HT-29 (cell line): ENCODE results near the gene KCNIP1. TPM values are rescaled to one million over a fixed set of nuclear protein-coding genes. Genes with fewer than 3 reads are reported as not detected.

Source experiments
- DNase-seq: peaks from one replicate; pipeline ENCODE4 v3.0.0-alpha.2; 2015; ENCODE audit warnings: low spot score
- total RNA-seq: library from RNA; depleted of rRNA; stranded (reverse); fragments of >200 nt; shearing (Covaris generic); gene quantifications from 2 replicates; pipeline ENCODE4 v1.2.3, GENCODE V29; 2014

Gene KCNIP1
- total RNA-seq, 1 experiment from 2014 or later, result not detected

DNA sequence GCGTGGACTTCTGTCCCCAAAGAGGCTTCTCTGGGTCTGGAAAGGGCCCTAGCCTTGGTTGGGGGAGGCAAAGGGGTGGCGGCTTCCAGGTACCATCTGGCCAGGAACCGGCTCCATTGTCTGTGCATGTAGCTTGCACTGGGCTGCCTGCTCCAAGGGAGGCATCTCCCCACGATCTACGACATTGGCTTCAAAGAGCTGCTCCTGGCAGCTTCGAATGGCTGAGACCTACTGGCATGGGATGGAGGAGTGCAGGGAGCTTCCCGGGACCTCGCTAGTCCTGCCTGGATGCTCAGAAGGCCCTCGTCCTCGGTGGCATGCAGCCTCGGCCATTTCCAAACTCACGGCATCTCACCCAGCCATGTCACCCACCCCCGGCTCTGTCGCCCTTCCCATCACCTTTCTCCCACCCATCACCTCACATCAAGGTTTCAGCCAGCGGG is 137.8 kb downstream of the KCNIP1 start:
- DNase-seq, result no peak

- DNase-seq, result no peak
Measured at GRCh38 chr5:170642066-170642735, 138.4 kb downstream of the KCNIP1 start.

- DNase-seq, result no peak
Measured at GRCh38 chr5:170642776-170643436, 139.1 kb downstream of the KCNIP1 start.

GRCh38 chr5:170643591-170643990 is 139.8 kb downstream of the KCNIP1 start:
- no peak for DNase-seq

DNA sequence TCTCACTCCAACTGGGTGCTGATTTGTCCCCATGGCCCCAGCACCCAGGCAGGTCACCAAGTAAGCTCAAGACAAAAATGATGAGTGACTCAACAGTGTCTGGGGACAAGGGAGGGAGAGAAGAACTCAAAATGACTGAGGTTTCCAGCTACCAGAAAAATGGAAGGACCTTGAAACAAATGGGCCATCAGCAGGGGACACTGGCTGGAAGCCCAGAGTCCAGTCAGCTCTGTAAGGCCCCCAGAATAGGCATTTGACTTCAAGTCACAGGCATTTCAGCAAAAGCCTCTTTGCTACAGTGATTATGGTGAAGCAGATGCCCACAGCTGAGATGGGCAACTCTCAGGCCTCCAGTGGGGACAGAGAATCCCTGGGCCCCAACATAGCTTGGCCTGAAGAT is 140.7 kb downstream of the KCNIP1 start:
- no peak for DNase-seq

GRCh38 chr5:170648541-170648940 is 144.7 kb downstream of the KCNIP1 start:
- no peak for DNase-seq

GRCh38 chr5:170650850-170651249 is 147.0 kb downstream of the KCNIP1 start:
- no peak for DNase-seq

DNA sequence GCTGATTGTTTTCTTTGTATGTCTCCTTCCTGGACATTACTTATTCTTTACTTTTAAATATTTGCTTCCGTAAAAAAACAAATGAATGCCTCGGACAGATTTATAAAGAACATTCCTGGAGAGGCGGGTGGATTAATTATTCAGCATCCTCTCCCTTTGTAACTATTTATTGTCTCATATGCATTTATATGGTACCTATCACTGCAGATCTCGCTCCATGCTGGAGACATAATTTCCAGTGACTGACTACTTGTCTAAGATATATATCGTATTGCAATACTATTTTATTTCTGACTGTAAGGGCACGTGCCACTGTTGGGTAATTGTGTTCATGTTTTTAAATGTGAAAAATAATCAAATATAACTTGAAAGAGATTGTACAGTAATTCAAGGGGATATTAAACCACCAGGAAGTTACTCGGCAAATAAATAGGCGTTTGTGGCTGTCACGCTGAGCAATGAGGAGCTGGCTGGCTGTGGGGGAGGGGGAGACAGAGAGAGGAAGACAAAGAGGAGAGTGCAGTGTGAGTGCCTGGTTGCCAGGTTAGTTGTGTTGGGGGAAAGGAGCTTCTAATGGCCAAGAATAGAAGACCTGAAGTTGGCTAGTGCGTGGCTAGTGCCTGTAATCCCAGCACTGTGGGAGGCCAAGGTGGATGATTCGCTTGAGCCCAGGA is 147.9 kb downstream of the KCNIP1 start:
- no peak for DNase-seq

DNA sequence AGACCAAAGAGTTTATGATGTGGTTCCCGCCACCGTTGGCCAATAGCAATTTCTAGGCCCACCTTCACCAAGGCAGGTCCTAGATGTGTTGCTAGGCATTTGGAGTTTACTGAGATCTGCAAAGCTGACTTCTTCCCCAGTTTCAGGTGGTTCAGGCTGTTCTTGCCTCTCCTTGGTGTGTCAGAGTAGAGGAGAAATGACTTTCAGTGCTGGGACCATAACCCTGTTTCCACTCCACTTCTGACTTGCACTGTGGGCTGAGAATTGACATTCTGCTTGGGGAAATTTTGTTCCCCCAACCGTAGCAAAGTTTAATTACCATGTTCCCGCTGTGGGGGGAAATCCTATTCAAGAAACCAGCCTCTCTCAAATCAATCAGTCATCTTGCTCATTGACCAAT is 151.7 kb downstream of the KCNIP1 start:
- no peak for DNase-seq

- no peak for DNase-seq
Measured at GRCh38 chr5:170655920-170656319, 152.1 kb downstream of the KCNIP1 start.

- DNase-seq, result no peak
Measured at GRCh38 chr5:170656346-170656745, 152.5 kb downstream of the KCNIP1 start.

DNA sequence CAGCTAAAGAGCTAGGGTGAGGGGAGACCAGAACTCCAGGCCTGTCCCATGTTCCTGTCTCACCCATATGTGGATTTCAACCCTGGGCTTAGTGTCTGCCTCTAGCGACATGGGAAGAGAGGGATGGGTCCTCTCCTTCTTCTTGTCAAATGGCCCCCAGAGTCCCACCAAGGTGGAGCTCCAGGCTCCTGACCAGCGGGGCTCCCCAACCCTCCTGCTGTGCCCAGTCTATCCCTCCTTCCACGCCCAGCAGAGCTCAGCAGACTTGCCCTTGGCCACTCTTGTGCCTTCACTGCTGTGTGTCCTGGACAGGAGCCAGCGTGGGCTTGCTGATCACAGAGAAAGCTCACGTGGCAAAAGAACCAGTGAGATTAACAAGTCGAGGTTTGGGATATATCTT is 156.7 kb downstream of the KCNIP1 start:
- DNase-seq, result no peak

GRCh38 chr5:170662966-170663365 is 159.1 kb downstream of the KCNIP1 start:
- no peak for DNase-seq

GRCh38 chr5:170678811-170679210 is 175.0 kb downstream of the KCNIP1 start:
- peak; percentile 23 for DNase-seq

GRCh38 chr5:170681013-170681433 is 177.2 kb downstream of the KCNIP1 start:
- no peak for DNase-seq

GRCh38 chr5:170691657-170692056 is 187.8 kb downstream of the KCNIP1 start:
- peak; percentile 19 for DNase-seq

DNA sequence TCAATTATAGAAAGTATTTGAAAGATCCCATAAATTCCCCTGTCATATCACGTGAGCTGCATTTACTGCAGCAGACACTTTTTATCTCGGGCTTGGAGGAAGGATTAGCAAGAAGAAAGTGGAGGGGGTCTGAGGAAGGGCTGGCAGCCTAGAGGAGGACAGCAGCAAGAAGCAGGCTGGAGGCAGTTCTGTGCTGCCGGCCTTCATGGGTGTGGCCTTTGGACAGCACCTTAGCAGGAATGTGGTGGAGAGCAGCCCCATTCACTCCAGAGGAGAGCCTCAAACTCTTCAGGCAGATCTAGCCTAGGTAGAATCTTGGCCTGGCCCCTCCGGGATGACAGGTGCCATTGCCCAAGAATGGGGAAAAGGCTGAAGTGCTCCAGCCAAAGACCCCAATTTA is 189.9 kb downstream of the KCNIP1 start:
- no peak for DNase-seq

- no peak for DNase-seq
Measured at GRCh38 chr5:170694911-170695310, 191.1 kb downstream of the KCNIP1 start.

DNA sequence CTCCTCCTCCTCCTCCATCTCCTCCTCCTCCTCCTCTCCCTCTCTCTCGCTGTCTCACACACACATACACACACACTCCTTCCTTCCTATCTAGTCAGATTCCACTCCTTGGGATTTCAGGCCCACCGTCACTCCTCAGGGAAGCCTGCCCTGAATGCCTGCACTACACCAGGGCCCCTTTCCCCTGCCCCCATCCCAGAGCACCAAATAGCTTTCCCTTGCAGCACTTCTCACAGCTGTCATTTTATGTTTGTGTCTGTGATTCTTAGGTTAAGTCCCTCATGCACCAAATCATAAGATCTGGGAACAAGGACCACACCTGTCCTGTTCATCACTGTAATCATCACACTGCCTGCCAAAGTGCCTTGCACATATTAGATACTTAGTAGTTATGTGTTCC is 193.2 kb downstream of the KCNIP1 start:
- DNase-seq, result no peak

DNA sequence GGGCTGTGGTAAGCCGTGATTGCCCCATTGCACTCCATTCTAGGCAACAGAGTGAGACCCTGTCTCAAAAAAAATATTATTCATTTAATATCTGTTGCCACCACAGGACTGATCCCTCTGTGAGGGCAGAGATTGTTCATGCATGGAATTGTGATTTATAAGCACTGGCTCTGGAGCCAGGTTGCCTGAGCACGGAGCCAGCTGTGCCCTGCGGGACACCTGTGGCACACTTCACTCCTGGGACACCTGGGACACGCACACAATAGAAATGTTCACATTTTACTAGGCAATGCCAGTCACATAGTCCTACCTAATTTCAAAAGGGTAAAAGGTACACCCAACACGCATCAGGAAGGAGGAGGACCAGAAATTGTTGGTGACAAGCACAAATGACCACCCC is 196.7 kb downstream of the KCNIP1 start:
- no peak for DNase-seq

DNA sequence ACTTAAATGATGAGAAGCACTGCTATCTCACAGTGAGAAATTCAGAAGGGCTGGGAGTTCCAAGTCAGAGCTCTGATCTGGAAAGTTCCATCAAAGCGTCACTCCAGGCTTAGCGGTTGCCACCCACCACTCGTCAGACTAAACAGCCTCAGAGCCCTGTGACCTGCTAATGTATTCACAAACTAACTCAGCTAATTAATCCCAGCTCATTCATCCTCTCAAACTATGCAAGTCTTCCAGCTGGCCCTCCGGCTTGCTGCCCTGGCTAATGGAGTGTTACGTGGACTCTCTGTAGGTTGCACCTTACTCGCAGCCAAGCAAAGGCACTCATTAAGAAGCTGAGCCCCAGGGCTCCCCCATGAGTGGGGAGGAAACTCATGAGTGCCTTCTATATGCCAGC is 197.5 kb downstream of the KCNIP1 start:
- no peak for DNase-seq

DNA sequence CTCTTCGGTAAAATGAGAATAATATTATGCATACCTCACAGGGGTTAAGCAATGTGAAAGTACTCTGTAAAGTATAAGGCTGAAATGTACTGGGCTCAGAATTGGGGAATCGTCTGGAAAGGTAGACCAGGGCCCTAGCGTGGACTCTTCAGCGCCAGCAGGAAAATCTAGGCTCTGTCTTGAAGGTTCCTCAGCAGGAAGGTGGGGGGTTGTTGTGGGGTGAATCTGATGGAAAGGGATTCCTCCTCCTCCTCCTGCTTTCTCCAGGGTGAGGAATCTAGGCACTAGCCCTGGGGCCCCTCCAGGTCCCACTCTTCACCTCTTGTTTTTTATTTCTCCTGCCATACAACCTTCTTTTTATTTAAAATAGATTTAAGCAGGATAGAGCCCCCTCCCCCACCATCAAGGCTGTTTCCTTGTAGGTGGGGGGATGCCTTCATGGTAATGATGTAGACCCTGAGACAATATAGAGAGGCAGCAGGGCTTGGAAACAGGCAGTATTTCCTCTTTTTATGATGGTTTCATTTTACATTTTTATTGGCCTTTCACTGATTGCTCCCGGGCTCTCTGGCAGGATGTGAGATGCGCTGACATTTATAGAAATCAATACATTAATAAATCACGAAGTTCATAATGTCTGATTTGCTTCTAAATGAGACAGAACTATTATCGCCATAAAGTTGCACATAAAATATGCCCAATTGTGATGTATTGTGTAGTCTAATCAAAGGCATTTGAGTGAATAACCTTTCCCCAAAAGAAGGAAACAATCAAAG is 200.8 kb downstream of the KCNIP1 start:
- peak; percentile 8 for DNase-seq
